Measurements from ENCODE around the gene COL19A1.
"Not testable (repeated sequence)": the region's sequence is repeated elsewhere in the genome, so short reads cannot be mapped to it uniquely, and the experiment has no call there.

Gene COL19A1

DNA sequence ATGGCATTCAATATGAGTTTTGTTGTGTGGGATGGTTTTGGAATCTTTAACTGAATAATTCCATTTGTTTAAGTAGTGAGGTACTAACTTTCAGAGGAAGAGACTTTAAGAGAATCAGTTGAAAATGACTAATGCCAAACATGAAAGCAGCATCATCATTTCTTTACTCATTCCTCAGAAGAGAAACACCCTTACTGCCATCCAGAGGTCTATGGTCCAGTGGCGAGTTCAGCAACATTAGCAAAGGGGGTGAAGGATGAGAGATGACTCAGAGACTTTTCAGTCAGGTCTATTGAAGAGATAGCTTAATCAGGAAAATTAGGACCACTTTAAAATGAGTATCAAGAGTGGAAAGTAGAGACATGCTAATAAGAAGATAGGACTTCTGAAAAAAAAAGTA is 118.8 kb downstream of the COL19A1 start:
- no peak for DNase-seq (ENCODE audit: low read depth)
- TF ChIP-seq POLR2A (IDR thresholded peaks at IDR 0.05; ENCODE audit: extremely low read depth, insufficient read length): no peak
- H3K4me3 ChIP-seq (ENCODE audit: low read depth, low read length): no peak overlapping the region

DNA sequence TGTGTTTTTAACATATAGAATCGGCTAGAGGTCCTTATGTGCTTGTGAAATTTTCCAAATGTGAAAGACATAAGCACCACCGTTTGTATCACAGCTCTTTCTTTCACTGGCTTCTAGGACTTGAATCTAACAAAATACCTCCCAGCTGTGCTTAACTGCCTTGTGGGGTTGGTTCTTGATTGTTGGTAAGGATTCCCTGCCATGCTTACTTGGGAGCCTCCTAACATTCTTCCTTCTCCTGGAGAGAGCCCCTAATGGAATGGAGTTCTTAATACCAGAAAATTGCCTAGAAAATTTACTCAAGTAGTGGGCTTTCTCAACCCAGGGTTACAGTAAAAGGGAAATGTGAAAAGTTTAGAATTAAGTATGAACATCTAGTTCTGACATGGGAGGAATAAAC is 121.2 kb downstream of the COL19A1 start:
- TF ChIP-seq, protein P1, sequence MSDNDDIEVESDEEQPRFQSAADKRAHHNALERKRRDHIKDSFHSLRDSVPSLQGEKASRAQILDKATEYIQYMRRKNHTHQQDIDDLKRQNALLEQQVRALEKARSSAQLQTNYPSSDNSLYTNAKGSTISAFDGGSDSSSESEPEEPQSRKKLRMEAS (IDR thresholded peaks at IDR 0.05; ENCODE audit: low read depth, low read length): no peak
- TF ChIP-seq, protein P2, sequence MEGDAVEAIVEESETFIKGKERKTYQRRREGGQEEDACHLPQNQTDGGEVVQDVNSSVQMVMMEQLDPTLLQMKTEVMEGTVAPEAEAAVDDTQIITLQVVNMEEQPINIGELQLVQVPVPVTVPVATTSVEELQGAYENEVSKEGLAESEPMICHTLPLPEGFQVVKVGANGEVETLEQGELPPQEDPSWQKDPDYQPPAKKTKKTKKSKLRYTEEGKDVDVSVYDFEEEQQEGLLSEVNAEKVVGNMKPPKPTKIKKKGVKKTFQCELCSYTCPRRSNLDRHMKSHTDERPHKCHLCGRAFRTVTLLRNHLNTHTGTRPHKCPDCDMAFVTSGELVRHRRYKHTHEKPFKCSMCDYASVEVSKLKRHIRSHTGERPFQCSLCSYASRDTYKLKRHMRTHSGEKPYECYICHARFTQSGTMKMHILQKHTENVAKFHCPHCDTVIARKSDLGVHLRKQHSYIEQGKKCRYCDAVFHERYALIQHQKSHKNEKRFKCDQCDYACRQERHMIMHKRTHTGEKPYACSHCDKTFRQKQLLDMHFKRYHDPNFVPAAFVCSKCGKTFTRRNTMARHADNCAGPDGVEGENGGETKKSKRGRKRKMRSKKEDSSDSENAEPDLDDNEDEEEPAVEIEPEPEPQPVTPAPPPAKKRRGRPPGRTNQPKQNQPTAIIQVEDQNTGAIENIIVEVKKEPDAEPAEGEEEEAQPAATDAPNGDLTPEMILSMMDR (IDR thresholded peaks at IDR 0.05; ENCODE audit: low read depth, low read length): no peak
- TF ChIP-seq MYC (IDR thresholded peaks at IDR 0.05; ENCODE audit: low read depth, low read length): no peak
- TF ChIP-seq POLR2A (IDR thresholded peaks at IDR 0.05; ENCODE audit: extremely low read depth, insufficient read length): no peak
- no peak for DNase-seq (ENCODE audit: low read depth)

DNA sequence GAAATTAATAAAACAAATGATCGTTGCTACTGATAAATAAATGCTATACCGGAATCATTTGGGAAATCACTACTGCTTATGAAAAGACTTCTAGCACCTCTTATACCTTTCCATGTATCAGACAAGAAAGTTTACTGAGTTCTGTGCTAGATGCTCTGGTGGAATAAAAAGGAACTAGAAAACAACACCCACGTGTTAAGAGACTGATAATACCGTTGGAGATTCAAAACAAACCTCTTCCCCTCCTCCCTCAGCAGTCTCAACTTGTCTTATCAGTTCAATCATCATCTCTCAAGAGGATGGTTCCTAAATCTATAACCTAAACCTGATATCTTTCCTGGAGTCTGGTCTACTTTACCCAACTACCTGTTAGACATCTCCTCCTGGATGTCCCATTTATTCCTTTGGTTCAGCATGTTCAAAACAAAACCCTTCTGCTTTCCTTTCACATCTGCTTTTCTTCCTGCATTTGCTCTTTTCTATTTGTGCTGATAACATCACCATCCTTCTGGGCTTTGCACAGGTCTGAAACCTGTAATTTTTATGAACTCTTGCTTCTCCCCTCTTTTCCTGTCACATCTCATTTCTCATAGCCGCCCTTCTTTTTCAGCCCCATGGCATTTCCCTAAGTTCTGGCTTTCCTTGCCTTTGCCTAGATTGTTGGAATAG is 122.2 kb downstream of the COL19A1 start:
- TF ChIP-seq, protein P2 (IDR thresholded peaks at IDR 0.05; ENCODE audit: low read depth, low read length): no peak
- TF ChIP-seq POLR2A (IDR thresholded peaks at IDR 0.05; ENCODE audit: extremely low read depth, insufficient read length) (no peak), MYC (IDR thresholded peaks at IDR 0.05; ENCODE audit: low read depth, low read length) (no peak)
- TF ChIP-seq, protein P1 (IDR thresholded peaks at IDR 0.05; ENCODE audit: low read depth, low read length): no peak
- no peak overlapping the region for H3K4me3 ChIP-seq (ENCODE audit: low read depth, low read length)
- no peak for DNase-seq (ENCODE audit: low read depth)

More for the DNA sequence above, 121.2 kb downstream of the COL19A1 start:
- H3K4me3 ChIP-seq (ENCODE audit: low read depth, low read length): no peak overlapping the region

DNA sequence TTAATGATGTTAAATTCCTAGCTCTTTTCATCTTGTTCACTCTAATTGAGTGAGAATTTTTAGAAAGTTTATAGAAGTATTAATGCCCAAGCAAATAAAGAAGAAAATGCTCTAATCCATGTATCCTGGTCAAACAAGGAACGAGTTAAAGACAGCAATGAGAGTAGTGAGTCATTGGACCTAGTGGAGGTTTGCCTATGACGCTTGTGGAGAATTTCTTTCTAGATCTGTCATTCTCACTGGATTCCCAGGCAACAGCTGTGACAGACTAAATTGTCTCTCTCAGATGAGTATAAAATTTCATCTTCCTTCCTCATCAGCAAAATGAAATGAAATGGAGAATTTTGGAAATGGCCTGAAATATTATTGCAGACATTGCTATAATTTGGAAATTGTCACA is 127.9 kb downstream of the COL19A1 start:
- TF ChIP-seq, protein P1 (IDR thresholded peaks at IDR 0.05; ENCODE audit: low read depth, low read length): no peak
- TF ChIP-seq POLR2A (IDR thresholded peaks at IDR 0.05; ENCODE audit: extremely low read depth, insufficient read length): no peak
- TF ChIP-seq, protein P2 (IDR thresholded peaks at IDR 0.05; ENCODE audit: low read depth, low read length): no peak
- no peak for TF ChIP-seq MYC (IDR thresholded peaks at IDR 0.05; ENCODE audit: low read depth, low read length)
- H3K4me3 ChIP-seq (ENCODE audit: low read depth, low read length): no peak overlapping the region
- DNase-seq (ENCODE audit: low read depth): no peak

DNA sequence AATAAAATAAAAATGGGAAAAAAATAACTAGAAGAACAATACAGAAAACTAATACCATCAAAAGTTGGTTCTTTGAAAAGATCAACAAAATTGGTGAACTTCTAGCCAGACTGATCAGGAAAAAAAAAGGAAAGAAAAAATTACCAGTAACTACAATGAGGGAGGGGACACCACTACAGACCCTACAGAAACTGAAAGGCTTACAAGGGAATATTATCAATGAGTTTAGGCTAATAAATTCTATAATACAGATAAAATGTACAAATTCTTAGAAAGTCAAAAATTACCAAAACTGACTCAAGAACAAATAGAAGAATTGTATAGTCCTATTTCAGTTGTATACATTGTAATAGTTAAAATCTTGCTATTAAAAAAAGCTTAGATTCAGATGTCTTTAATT is 141.8 kb downstream of the COL19A1 start:
- no peak for DNase-seq (ENCODE audit: low read depth)
- H3K4me3 ChIP-seq (ENCODE audit: low read depth, low read length): no peak overlapping the region
- TF ChIP-seq, protein P1 (IDR thresholded peaks at IDR 0.05; ENCODE audit: low read depth, low read length): no peak
- TF ChIP-seq MYC (IDR thresholded peaks at IDR 0.05; ENCODE audit: low read depth, low read length): no peak
- no peak for TF ChIP-seq POLR2A (IDR thresholded peaks at IDR 0.05; ENCODE audit: extremely low read depth, insufficient read length)
- TF ChIP-seq, protein P2 (IDR thresholded peaks at IDR 0.05; ENCODE audit: low read depth, low read length): no peak

DNA sequence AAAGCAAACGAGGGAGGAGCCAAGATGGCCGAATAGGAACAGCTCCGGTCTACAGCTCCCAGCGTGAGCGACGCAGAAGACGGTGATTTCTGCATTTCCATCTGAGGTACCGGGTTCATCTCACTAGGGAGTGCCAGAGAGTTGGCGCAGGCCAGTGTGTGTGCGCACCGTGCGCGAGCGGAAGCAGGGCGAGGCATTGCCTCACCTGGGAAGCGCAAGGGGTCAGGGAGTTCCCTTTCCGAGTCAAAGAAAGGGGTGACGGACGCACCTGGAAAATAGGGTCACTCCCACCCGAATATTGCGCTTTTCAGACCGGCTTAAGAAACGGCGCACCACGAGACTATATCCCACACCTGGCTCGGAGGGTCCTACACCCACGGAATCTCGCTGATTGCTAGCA is 144.0 kb downstream of the COL19A1 start:
- DNase-seq (ENCODE audit: low read depth); H3K4me3 ChIP-seq (ENCODE audit: low read depth, low read length): not testable (repeated sequence)

DNA sequence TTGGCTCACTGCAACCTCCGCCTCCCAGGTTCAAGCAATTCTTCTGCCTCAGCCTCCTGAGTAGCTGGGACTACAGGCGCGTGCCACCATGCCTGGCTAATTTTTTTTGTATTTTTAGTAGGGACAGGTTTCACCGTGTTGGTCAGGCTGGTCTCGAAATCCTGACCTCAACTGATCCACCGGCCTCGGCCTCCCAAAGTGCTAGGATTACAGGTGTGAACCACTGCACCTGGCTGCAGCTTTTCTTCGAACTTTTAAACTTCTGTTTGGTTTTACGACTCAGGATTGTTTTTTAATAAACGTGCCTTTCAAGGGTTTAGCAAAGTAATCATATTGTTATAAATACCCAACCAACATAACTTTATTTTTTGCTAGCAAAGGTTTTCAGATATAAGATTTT is 156.8 kb downstream of the COL19A1 start:
- DNase-seq (ENCODE audit: low read depth); H3K4me3 ChIP-seq (ENCODE audit: low read depth, low read length): not testable (repeated sequence)
